HG03060 (cell line): ENCODE measurements around the gene CTDP1.
"Not testable (repeated sequence)": the region's sequence is repeated elsewhere in the genome, so short reads cannot be mapped to it uniquely, and the experiment has no call there.

ENCODE experiments used
- ATAC-seq: cut with Tn5 transposase; IDR thresholded peaks from one replicate; pipeline ENCODE4 v1.9.1; 2021; ENCODE audit warnings: low read depth, moderate number of reproducible peaks; ENCODE audit not compliant: unreplicated experiment

The CTDP1 gene

DNA sequence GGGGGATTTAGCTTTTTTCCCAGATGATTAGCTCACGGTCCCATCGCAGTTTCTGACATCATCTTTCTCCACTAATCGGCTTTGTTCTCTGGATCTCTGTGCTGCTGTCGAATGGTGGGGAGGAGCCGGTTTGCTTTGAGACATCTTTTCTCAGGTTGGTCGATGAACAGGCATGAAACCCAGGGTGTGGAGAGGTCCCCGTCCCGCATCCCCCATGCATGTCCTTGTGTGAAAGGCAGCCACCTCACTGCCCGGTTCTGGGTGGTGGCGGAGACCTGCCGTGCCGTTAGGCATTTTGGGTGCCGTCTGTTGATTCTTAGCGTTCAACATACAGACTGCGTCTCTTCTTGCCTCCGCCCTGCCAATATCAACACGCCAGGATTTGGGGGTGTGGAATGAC, 57.8 kb downstream of the CTDP1 start:
- no peak for ATAC-seq

- no peak for ATAC-seq
These were observed 58.4 kb downstream of the CTDP1 start for GRCh38 chr18:79738041-79738461.

DNA sequence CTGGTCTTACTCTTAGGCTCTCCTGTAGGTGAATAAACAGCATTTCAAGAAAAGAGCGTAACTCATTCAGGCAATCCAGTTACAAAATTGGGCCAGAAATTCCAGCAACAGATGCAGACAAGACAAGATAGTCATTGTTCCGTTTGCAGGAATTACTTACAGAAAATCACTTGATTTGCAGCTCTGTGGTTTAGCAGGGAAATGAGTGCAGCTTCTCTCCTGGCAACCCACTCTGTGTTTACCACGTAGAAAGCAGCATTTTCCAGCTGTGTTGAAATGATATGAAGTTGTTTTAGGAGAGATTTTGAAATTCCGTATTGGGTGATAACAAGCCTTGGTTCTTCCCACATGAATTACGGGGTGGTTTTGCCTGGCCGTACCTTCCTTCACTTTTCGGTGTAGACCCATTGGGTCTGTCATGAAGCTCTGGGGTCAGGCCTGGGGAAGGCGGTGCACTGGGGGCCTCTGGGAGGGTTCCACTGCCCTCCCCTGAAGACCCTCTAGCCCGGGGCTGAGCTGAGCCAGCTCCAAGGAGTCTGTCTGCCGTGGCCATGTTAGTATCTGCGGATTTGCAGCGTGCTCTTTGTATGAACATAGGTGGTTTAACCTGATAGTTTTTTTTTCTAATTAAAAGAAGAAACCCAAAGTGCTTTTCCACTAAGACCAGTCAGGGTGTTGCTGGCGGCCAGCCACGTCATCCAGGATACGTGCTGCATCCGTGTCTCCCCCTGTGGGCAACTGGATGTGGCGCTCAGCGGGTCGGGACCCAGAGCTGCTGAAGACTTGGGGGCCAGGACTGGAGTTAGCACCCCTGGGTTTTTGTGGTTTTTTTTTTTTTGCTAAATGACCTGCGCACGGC, 59.2 kb downstream of the CTDP1 start:
- no peak for ATAC-seq

DNA sequence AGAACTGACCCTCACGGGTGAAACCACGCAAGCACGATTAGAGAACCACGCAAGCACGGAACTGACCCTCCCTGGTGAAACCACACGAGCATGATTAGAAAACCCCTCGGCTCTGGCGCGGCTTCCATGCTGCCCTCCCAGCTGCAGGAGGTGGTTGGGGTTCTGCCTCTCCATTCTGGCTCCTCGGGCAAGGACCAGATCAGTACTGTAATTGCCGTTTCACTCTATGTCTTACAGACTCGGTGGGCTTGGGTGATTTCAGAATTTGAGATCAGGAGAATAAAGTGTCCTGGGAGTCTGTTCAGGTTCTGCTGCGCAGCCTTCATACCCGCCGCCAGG, 59.8 kb downstream of the CTDP1 start:
- ATAC-seq: no peak

- ATAC-seq: not testable (repeated sequence)
These were observed 60.4 kb downstream of the CTDP1 start for GRCh38 chr18:79740047-79740446.

DNA sequence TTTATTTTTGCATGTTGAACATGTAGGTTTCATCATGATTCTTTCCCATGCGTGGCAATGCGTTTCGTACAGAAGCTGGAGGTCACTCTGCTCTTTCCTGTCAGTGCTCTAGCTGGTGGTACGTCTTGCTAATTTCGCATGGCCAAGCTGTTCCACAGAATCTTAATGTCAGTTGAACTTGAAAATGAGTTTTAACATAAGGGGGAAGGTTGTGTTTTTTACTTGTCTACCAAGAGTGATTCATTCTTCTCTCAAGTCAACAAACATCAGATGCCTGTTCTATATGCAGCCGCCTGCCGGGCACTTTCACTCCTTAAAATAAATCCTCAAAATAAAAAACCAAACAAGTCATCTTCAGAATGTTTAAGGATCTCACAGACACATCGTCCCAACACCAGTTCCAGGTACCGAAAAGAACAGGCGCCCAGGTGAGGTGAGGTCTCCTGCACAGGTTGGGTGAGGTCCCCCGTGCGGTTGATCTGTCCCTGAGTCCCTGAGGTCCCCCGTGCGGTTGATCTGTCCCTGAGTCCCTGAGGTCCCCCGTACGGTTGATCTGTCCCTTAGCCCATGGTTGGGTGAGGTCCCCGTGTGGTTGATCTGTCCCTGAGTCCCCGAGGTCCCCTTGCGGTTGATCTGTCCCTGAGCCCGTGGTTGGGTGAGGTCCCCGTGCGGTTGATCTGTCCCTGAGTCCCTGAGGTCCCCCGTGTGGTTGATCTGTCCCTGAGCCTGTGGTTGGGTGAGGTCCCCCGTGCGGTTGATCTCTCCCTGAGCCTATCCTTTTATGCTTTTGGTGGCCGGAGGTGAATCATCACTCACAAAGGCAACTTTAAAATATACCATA, 61.1 kb downstream of the CTDP1 start:
- no peak for ATAC-seq

DNA sequence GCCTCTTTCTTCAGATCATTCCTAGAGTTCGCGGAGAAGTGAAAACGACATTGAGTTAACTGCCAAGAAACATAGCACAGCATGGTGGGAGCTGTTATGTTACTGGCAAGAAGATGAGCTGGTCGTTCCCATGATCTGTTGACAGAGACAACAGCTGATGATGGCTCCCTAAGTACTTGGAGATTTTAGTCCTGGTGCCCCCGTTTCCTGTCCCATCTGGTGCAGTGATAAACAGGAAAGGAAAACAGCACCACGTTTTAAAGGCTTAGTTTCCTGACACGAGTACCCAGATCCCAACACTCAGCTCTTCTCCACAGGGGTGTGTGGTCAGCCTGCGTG, 61.7 kb downstream of the CTDP1 start:
- no peak for ATAC-seq

GRCh38 chr18:79742076-79742475, 62.5 kb downstream of the CTDP1 start:
- ATAC-seq: no peak

DNA sequence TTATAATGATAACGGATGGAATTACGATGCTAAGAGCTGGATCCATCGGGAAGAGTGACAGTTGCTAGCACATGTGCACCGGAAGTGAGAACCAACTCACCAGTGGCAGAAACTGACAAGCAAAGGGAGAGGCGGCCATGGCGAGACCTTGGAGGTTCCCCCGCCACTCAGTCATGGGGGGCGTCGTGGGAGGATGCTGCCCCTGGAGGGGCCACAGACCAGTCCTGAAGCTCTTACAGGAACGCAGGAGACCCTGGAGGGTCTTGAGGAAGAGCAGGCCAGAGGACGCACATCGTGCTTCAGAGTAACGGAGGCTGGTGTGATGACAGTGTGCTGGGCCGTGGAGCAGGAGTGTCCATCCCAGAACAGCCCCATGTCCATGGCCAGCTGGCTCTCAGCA, 65.0 kb downstream of the CTDP1 start:
- ATAC-seq: no peak

DNA sequence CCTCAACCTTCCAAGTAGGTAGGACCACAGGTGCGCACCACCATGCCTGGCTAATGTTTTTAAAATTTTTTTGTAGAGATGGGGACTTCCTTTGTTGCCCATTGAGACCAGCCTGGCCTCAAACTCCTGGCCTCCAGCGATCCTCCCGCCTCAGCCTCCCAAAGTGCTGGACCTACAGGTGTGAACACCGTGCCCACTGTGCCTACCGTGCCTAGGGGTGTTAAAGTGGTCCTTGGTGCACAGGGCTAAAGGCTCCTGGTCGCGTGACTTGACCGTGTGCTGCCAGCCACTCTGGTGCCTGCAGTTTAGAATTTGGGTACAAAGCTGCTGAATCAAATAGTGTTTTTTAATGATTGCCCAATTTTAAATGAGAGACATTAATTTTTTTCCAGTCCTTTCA, 67.1 kb downstream of the CTDP1 start:
- no peak for ATAC-seq

GRCh38 chr18:79747156-79747845, 67.7 kb downstream of the CTDP1 start:
- ATAC-seq: no peak

GRCh38 chr18:79748321-79749180, 68.9 kb downstream of the CTDP1 start:
- no peak for ATAC-seq

- ATAC-seq: no peak
These were observed 69.9 kb downstream of the CTDP1 start for GRCh38 chr18:79749251-79750191.

GRCh38 chr18:79750980-79751571, 71.5 kb downstream of the CTDP1 start:
- ATAC-seq: no peak

DNA sequence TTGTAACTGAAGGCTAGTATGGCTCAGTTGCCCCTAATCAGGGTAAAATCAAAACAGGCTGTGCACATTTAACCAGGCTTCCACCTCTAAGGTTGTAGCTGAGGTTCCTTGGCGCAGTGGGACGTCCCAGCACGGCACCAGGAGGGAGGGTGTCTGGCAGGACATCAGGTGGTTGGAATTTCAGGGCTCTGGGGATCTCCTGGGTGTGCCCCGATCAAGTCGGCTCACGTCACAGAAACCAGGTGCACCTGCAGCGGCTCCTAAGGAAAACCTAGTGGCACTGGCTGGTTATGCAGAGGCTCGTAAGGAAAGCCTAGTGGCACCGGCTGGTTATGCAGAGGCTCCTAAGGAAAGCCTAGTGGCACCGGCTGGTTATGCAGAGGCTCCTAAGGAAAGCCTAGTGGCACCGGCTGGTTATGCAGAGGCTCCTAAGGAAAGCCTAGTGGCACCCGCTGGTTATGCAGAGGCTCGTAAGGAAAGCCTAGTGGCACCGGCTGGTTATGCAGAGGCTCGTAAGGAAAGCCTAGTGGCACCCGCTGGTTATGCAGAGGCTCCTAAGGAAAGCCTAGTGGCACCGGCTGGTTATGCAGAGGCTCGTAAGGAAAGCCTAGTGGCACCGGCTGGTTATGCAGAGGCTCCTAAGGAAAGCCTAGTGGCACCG, 72.4 kb downstream of the CTDP1 start:
- ATAC-seq: not testable (repeated sequence)

GRCh38 chr18:79752946-79753345, 73.3 kb downstream of the CTDP1 start:
- ATAC-seq: not testable (repeated sequence)

GRCh38 chr18:79753391-79753851, 73.8 kb downstream of the CTDP1 start:
- no peak for ATAC-seq
